OCI-LY1 (cell line): ENCODE results near the gene CDC123.

Experiments used
- EZH2 ChIP-seq: fragments of 200-600 bp; sonication (generic), shearing (Covaris generic); IDR thresholded peaks from 2 replicates; pipeline ENCODE4 v1.8.0; 2017; ENCODE audit warnings: borderline replicate concordance, mixed run types, mild to moderate bottlenecking, antibody characterized with exemption, low read length, moderate library complexity, mixed read lengths
- TF ChIP-seq, protein P1 (sequence below): fragments of 200-600 bp; sonication (generic), shearing (Covaris generic); IDR thresholded peaks from 2 replicates; pipeline ENCODE4 v1.5.1; 2017; ENCODE audit warnings: mild to moderate bottlenecking, antibody characterized with exemption, low read length, moderate library complexity, mixed read lengths

DNA sequence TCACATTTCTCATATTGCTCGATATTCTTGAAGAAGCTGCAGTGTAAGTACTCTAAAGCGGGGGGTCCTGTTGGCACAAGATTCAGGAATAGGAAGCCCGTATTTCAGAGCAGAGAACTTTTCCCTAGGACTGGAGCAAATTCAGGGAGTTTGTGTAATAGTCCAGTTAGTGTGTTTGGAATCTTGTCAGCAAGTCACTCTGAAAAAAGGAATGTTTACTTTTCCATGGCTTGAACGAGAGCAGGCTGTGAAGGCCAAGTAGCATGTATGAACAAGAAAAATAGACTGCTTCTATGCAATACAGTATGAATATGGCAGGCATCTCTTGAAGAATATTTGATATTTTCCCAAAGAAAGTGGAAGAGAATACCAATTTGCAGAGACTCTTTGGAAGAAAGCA lies 39.8 kb downstream of the CDC123 start:
- TF ChIP-seq, protein P1, sequence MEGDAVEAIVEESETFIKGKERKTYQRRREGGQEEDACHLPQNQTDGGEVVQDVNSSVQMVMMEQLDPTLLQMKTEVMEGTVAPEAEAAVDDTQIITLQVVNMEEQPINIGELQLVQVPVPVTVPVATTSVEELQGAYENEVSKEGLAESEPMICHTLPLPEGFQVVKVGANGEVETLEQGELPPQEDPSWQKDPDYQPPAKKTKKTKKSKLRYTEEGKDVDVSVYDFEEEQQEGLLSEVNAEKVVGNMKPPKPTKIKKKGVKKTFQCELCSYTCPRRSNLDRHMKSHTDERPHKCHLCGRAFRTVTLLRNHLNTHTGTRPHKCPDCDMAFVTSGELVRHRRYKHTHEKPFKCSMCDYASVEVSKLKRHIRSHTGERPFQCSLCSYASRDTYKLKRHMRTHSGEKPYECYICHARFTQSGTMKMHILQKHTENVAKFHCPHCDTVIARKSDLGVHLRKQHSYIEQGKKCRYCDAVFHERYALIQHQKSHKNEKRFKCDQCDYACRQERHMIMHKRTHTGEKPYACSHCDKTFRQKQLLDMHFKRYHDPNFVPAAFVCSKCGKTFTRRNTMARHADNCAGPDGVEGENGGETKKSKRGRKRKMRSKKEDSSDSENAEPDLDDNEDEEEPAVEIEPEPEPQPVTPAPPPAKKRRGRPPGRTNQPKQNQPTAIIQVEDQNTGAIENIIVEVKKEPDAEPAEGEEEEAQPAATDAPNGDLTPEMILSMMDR, result no peak
- no peak for TF ChIP-seq EZH2
